IMR-90 (cell line): Measurements from ENCODE around the gene ZNF318. TPM values are rescaled to one million over a fixed set of nuclear protein-coding genes. Genes with fewer than 3 reads are reported as not detected.

Source experiments
- ATAC-seq: fragments of 200-7000 bp; cut with Tn5 transposase; 2 replicates; pipeline ENCODE4 v1.9.1; 2020; ENCODE audit warnings: low read depth, mild to moderate bottlenecking, moderate library complexity
- BruUV-seq: library from RNA; stranded (reverse); fragments of 400-500 nt; replicated peaks from 2 replicates; lab custom pipeline; 2021; lab: Mats Ljungman, UMichigan
- CTCF ChIA-PET: fragments of 300-600 bp; formaldehyde crosslinking; extraction: SDS; loops from one replicate; lab custom pipeline; 2021; ENCODE audit warnings: antibody characterized with exemption; lab: Yijun Ruan, JAX
- POLR2A ChIA-PET: fragments of 300-600 bp; sonication (Branson Sonifier 250); formaldehyde crosslinking; loops from one replicate; lab custom pipeline; 2022; ENCODE audit warnings: antibody characterized with exemption; ENCODE audit not compliant: unreplicated experiment; lab: Charles Lee
- DNase-seq: peaks from one replicate; pipeline ENCODE4 v3.0.0; 2013
- H2AFZ ChIP-seq: replicated peaks from 2 replicates; pipeline ENCODE3; 2013; ENCODE audit warnings: low read length, mild to moderate bottlenecking; ENCODE audit not compliant: poor library complexity
- H2AK5ac ChIP-seq: 2 replicates; pipeline ENCODE4 v1.6.1; 2013; ENCODE audit warnings: low read depth, low read length, inconsistent platforms
- H2AK9ac ChIP-seq: replicated peaks from 2 replicates; pipeline ENCODE3; 2013; ENCODE audit warnings: mild to moderate bottlenecking, low read depth, low read length, moderate library complexity; ENCODE audit not compliant: poor library complexity
- H2BK120ac ChIP-seq: 2 replicates; pipeline ENCODE4 v1.6.1; 2013; ENCODE audit warnings: low read depth, low read length, inconsistent platforms
- H2BK15ac ChIP-seq: 3 replicates; pipeline ENCODE4 v1.6.1; 2013; ENCODE audit warnings: low read depth, low read length, inconsistent platforms
- H2BK20ac ChIP-seq: 2 replicates; pipeline ENCODE4 v1.6.1; 2013; ENCODE audit warnings: low read depth, mild to moderate bottlenecking, inconsistent platforms, low read length, moderate library complexity
- H2BK5ac ChIP-seq: 2 replicates; pipeline ENCODE4 v1.6.1; 2013; ENCODE audit warnings: mild to moderate bottlenecking, low read depth, low read length, inconsistent platforms; ENCODE audit not compliant: poor library complexity, severe bottlenecking
- H3K14ac ChIP-seq: replicated peaks from 2 replicates; pipeline ENCODE4 v1.6.1; 2013; ENCODE audit warnings: low read depth, low read length, inconsistent platforms
- H3K18ac ChIP-seq: 2 replicates; pipeline ENCODE4 v1.6.1; 2013; ENCODE audit warnings: low read depth, low read length, control low read depth
- H3K23ac ChIP-seq: 2 replicates; pipeline ENCODE4 v1.6.1; 2013; ENCODE audit warnings: low read depth, low read length, inconsistent platforms
- H3K27ac ChIP-seq: 2 replicates; pipeline ENCODE4 v1.5.1; 2013; ENCODE audit warnings: mild to moderate bottlenecking, control low read depth, low read length; ENCODE audit not compliant: insufficient read depth
- H3K27me3 ChIP-seq: 2 replicates; pipeline ENCODE4 v1.6.1; 2013; ENCODE audit warnings: low read length; ENCODE audit not compliant: control insufficient read depth, insufficient read depth
- H3K36me3 ChIP-seq: 2 replicates; pipeline ENCODE4 v1.6.1; 2013; ENCODE audit warnings: low read length, mixed read lengths; ENCODE audit not compliant: control insufficient read depth, insufficient read depth
- H3K4ac ChIP-seq: 2 replicates; pipeline ENCODE4 v1.6.1; 2013; ENCODE audit warnings: low read depth, low read length, inconsistent platforms
- H3K4me1 ChIP-seq: 2 replicates; pipeline ENCODE4 v1.6.1; 2013; ENCODE audit warnings: low read length, mixed read lengths; ENCODE audit not compliant: control insufficient read depth, insufficient read depth
- H3K4me2 ChIP-seq: 2 replicates; pipeline ENCODE4 v1.6.1; 2013; ENCODE audit warnings: low read depth, mild to moderate bottlenecking, control low read depth, low read length, moderate library complexity
- H3K4me3 ChIP-seq: 2 replicates; pipeline ENCODE4 v1.5.1; 2013; ENCODE audit warnings: low read depth, mild to moderate bottlenecking, control low read depth, low read length, moderate library complexity; ENCODE audit not compliant: insufficient read depth
- H3K56ac ChIP-seq: 2 replicates; pipeline ENCODE4 v1.6.1; 2013; ENCODE audit warnings: low read length, inconsistent platforms; ENCODE audit not compliant: insufficient read depth; ENCODE audit errors: extremely low read depth
- H3K79me1 ChIP-seq, 2 experiments: 2 replicates each; pipeline ENCODE4 v1.6.1; 2013; ENCODE audit warnings: low read length in 2 of 2, inconsistent platforms in 1 of 2, low read depth in 1 of 2
- H3K9ac ChIP-seq: 2 replicates; pipeline ENCODE4 v1.6.1; 2013; ENCODE audit warnings: low read depth, low read length, control low read depth
- H3K9me1 ChIP-seq: 2 replicates; pipeline ENCODE4 v1.6.1; 2013; ENCODE audit warnings: low read length, inconsistent platforms; ENCODE audit not compliant: insufficient read depth
- H3K9me3 ChIP-seq: 2 replicates; pipeline ENCODE4 v1.6.1; 2013; ENCODE audit warnings: low read length; ENCODE audit not compliant: control insufficient read depth, insufficient read depth
- H4K20me1 ChIP-seq: 2 replicates; pipeline ENCODE4 v1.6.1; 2013; ENCODE audit warnings: low read length, inconsistent platforms; ENCODE audit not compliant: insufficient read depth
- H4K5ac ChIP-seq: 2 replicates; pipeline ENCODE4 v1.6.1; 2013; ENCODE audit warnings: mild to moderate bottlenecking, low read depth, low read length, control low read depth
- H4K8ac ChIP-seq, 2 experiments: 2 replicates each; pipeline ENCODE4 v1.6.1; 2013; ENCODE audit warnings: low read depth in 2 of 2, low read length in 2 of 2, control low read depth in 1 of 2, inconsistent platforms in 1 of 2
- H4K91ac ChIP-seq: 2 replicates; pipeline ENCODE4 v1.6.1; 2013; ENCODE audit warnings: low read depth, low read length, inconsistent platforms; ENCODE audit not compliant: insufficient read depth
- FOS ChIP-seq: fragments of 150-350 bp; IDR thresholded peaks from 2 replicates; pipeline ENCODE4 v1.6.1; 2016; ENCODE audit warnings: low read depth, low read length
- MAZ ChIP-seq: IDR thresholded peaks from 2 replicates; pipeline ENCODE4 v1.6.1; 2012; ENCODE audit warnings: low read depth, mild to moderate bottlenecking, low read length, improper control_type of control experiment, moderate library complexity, borderline replicate concordance
- MXI1 ChIP-seq: IDR thresholded peaks from 2 replicates; pipeline ENCODE4 v1.6.1; 2012; ENCODE audit warnings: low read depth, mild to moderate bottlenecking, low read length, moderate library complexity, borderline replicate concordance
- POLR2A ChIP-seq: IDR thresholded peaks from 2 replicates; pipeline ENCODE4 v1.6.1; 2012; ENCODE audit warnings: mild to moderate bottlenecking, low read depth, low read length
- RAD21 ChIP-seq: IDR thresholded peaks from 2 replicates; pipeline ENCODE4 v1.6.1; 2012; ENCODE audit warnings: low read length, improper control_type of control experiment
- RCOR1 ChIP-seq: IDR thresholded peaks from 2 replicates; pipeline ENCODE4 v1.6.1; 2012; ENCODE audit warnings: mild to moderate bottlenecking, low read length, improper control_type of control experiment; ENCODE audit not compliant: insufficient replicate concordance
- WGBS, 2 experiments: methylation state at CpG; one replicate each; pipeline versions ENCODE4 v1.1.5 to v1.1.7; 2013; ENCODE audit warnings: missing lambda C conversion rate in 2 of 2; ENCODE audit not compliant: insufficient read length in 1 of 2; ENCODE audit errors: extremely low coverage in 2 of 2; 5-methylcytosine and 5-hydroxymethylcytosine counted together
- dilution Hi-C: fragments of 300-500 bp; cut with HindIII; formaldehyde crosslinking; loops from one replicate; pipeline ENCODE4 v1.14.3; 2018; ENCODE audit warnings: low sequenced_read_pairs; ENCODE audit not compliant: unreplicated experiment
- in situ Hi-C: fragments of 300-500 bp; cut with MboI; formaldehyde crosslinking; loops from 3 replicates; pipeline ENCODE4 v1.14.3; 2019; ENCODE audit warnings: low sequenced_read_pairs, inconsistent platforms, mixed read lengths
- intact Hi-C: fragments of 100-400 bp; cut with micrococcal nuclease; formaldehyde crosslinking; loops from 2 replicates; pipeline ENCODE4 v1.10.0; 2022
- polyA plus RNA-seq, 3 experiments: library from polyadenylated mRNA; depleted of rRNA; stranded (reverse); fragments of >200 nt; gene quantifications; 2 replicates each; pipeline ENCODE4 v1.2.3, GENCODE V29; 2012; ENCODE audit warnings: low replicate concordance in 1 of 3
- total RNA-seq: library from RNA; depleted of rRNA; stranded (reverse); fragments of >200 nt; gene quantifications from 2 replicates; pipeline ENCODE4 v1.2.3, GENCODE V29; 2012
- TF ChIP-seq, protein P1 (sequence below): conservative IDR thresholded peaks from 2 replicates; pipeline ENCODE4 v1.5.1; 2012; ENCODE audit warnings: mild to moderate bottlenecking, low read depth, low read length, improper control_type of control experiment
- TF ChIP-seq, protein P2 (sequence below): fragments of 150-350 bp; IDR thresholded peaks from 2 replicates; pipeline ENCODE4 v1.6.1; 2017; ENCODE audit warnings: mild to moderate bottlenecking, antibody characterized with exemption, low read length, low read depth
- TF ChIP-seq, protein P3 (sequence below): fragments of 150-350 bp; IDR thresholded peaks from 2 replicates; pipeline ENCODE4 v1.6.1; 2016; ENCODE audit warnings: low read depth, mild to moderate bottlenecking, low read length, moderate library complexity, borderline replicate concordance

Gene ZNF318
- total and polyA plus RNA-seq, 2 of the 4 experiments (the other 2 are of a cell fraction): 5.7 to 6.6 TPM

DNA sequence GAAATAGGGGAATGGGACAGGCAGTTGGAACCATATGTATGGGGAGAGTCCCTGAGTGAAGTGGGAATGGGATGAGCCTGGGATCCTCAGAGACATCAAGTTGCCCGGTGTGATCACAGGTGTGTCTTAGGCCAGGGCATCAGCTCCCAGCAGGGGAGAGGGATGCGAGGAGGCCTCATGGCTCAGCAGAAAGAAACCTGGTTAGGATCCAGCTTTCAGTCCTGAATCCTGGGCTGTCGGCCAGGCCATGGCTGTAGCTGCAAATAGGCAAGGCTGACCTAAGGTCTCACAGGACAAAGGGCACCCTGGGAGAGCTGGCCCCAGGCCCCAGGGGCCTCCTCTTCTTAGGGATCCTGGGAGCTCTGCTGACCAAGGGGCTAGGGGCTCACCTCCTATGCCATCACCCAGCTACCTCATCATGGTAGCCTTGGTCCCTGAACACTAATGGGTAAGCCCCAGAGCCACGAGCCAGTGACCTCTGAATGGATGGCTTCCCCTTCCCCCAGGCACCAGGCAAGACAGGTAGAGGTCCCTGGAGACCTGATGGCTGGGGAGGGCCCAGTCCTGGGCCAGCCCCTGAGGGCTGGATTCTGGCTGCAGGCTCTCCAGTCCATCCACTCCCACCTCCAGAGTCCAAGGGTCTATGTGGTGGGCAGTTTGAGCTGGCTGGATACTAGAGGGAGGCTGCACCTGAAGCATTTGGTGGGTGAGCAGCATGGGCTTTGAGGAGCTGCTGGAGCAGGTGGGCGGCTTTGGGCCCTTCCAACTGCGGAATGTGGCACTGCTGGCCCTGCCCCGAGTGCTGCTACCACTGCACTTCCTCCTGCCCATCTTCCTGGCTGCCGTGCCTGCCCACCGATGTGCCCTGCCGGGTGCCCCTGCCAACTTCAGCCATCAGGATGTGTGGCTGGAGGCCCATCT, 71.5 kb downstream of the ZNF318 start, which contains the start of gene SLC22A7:
Gene SLC22A7, plus strand, starts transcription at position 617 of the 921 bp plus-strand sequence. Its CDS starts 99 bp downstream, at position 716.
- no peak within 1 kb of the TSS for H3K4me2 ChIP-seq
- no peak within 1 kb of the TSS for H3K18ac ChIP-seq
- no peaks in the 10 kb centered on the region for H3K9me1 ChIP-seq
- no peak within 1 kb of the TSS for H2BK120ac ChIP-seq
- BruUV-seq: no TSS peak
- no peak within 1 kb of the TSS for H3K27ac ChIP-seq
- H2BK20ac ChIP-seq: no peak within 1 kb of the TSS
- H3K79me1 ChIP-seq: no peaks in the 10 kb centered on the region
- no peak within 1 kb of the TSS for H2AK9ac ChIP-seq
- POLR2A ChIA-PET: no interaction called here
- no peaks in the 10 kb centered on the region for H3K9me3 ChIP-seq
- dilution Hi-C loops: no loop called here
- H2BK15ac ChIP-seq: no peak within 1 kb of the TSS
- H3K27me3 ChIP-seq: peaks cover 58% of the 10 kb centered on the region
- no peak within 1 kb of the TSS for H2AK5ac ChIP-seq
- DNase-seq: no peak
- no peak within 1 kb of the TSS for H3K23ac ChIP-seq
- H4K5ac ChIP-seq: no peak within 1 kb of the TSS
- H2AFZ ChIP-seq: peak within 1 kb of the TSS; percentile 67
- in situ Hi-C loops: no loop called here
- H3K36me3 ChIP-seq: no peaks in the 10 kb centered on the region
- no peak within 1 kb of the TSS for H3K56ac ChIP-seq
- H4K8ac ChIP-seq: no peak within 1 kb of the TSS
- H3K4me3 ChIP-seq: no peak within 1 kb of the TSS
- no peak for ATAC-seq
- no peaks in the 10 kb centered on the region for H3K4me1 ChIP-seq
- TF ChIP-seq RAD21 (no peak), MXI1 (no peak), RCOR1 (no peak), MAZ (no peak), POLR2A (no peak), FOS (no peak)
- TF ChIP-seq, protein P1, sequence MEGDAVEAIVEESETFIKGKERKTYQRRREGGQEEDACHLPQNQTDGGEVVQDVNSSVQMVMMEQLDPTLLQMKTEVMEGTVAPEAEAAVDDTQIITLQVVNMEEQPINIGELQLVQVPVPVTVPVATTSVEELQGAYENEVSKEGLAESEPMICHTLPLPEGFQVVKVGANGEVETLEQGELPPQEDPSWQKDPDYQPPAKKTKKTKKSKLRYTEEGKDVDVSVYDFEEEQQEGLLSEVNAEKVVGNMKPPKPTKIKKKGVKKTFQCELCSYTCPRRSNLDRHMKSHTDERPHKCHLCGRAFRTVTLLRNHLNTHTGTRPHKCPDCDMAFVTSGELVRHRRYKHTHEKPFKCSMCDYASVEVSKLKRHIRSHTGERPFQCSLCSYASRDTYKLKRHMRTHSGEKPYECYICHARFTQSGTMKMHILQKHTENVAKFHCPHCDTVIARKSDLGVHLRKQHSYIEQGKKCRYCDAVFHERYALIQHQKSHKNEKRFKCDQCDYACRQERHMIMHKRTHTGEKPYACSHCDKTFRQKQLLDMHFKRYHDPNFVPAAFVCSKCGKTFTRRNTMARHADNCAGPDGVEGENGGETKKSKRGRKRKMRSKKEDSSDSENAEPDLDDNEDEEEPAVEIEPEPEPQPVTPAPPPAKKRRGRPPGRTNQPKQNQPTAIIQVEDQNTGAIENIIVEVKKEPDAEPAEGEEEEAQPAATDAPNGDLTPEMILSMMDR: no peak
- TF ChIP-seq, protein P2, sequence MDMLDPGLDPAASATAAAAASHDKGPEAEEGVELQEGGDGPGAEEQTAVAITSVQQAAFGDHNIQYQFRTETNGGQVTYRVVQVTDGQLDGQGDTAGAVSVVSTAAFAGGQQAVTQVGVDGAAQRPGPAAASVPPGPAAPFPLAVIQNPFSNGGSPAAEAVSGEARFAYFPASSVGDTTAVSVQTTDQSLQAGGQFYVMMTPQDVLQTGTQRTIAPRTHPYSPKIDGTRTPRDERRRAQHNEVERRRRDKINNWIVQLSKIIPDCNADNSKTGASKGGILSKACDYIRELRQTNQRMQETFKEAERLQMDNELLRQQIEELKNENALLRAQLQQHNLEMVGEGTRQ: no peak
- TF ChIP-seq, protein P3, sequence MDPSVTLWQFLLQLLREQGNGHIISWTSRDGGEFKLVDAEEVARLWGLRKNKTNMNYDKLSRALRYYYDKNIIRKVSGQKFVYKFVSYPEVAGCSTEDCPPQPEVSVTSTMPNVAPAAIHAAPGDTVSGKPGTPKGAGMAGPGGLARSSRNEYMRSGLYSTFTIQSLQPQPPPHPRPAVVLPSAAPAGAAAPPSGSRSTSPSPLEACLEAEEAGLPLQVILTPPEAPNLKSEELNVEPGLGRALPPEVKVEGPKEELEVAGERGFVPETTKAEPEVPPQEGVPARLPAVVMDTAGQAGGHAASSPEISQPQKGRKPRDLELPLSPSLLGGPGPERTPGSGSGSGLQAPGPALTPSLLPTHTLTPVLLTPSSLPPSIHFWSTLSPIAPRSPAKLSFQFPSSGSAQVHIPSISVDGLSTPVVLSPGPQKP: no peak
- H3K9ac ChIP-seq: no peak within 1 kb of the TSS
- H4K20me1 ChIP-seq: no peaks in the 10 kb centered on the region
- no peak within 1 kb of the TSS for H4K91ac ChIP-seq
- no peak within 1 kb of the TSS for H3K14ac ChIP-seq
- 20% methylated on average over 1 of the region's 10 CpGs; no CpG with 5 or more reads in 1 of the 2 experiments for WGBS, 2 experiments
- no peak within 1 kb of the TSS for H3K4ac ChIP-seq
- CTCF ChIA-PET: interaction anchor here (0.6 kb wide), 1 partner anchor 18 kb away, joined by 3 read pairs; no protein-coding TSS in a partner anchor
- intact Hi-C loops: no loop called here
- no peak within 1 kb of the TSS for H2BK5ac ChIP-seq
